MM.1S (cell line): Measurements from ENCODE around the gene SLC6A9.

Experiments used
- CTCF ChIP-seq: fragments of 300-600 bp; sonication (generic); IDR thresholded peaks from 2 replicates; pipeline ENCODE4 v1.5.1; 2016; ENCODE audit warnings: antibody characterized with exemption, low read length, mixed read lengths
- EZH2 ChIP-seq: fragments of 300-600 bp; sonication (generic); optimal IDR thresholded peaks from 2 replicates; pipeline ENCODE3; 2017; ENCODE audit warnings: low read depth, mild to moderate bottlenecking, antibody characterized with exemption, low read length, mixed read lengths
- EZH2phosphoT487 ChIP-seq: fragments of 300-600 bp; sonication (generic); IDR thresholded peaks from 2 replicates; pipeline ENCODE4 v1.6.1; 2018; ENCODE audit warnings: antibody characterized with exemption, low read length

GRCh38 chr1:44048532-44049215 lies 17.4 kb upstream of the SLC6A9 start:
- TF ChIP-seq CTCF, result no peak
- TF ChIP-seq EZH2, result no peak
- TF ChIP-seq EZH2phosphoT487, result no peak
